GM19351 (cell line): ENCODE results near the gene BROX.
A peak's percentile ranks its signal among the peaks of the same experiment; 100 is the strongest.
"Not testable (repeated sequence)": the region's sequence is repeated elsewhere in the genome, so short reads cannot be mapped to it uniquely, and the experiment has no call there.

Experiments
- ATAC-seq: cut with Tn5 transposase; IDR thresholded peaks from one replicate; pipeline ENCODE4 v1.9.1; 2021; ENCODE audit warnings: mild to moderate bottlenecking, moderate library complexity; ENCODE audit not compliant: unreplicated experiment

Gene BROX

DNA sequence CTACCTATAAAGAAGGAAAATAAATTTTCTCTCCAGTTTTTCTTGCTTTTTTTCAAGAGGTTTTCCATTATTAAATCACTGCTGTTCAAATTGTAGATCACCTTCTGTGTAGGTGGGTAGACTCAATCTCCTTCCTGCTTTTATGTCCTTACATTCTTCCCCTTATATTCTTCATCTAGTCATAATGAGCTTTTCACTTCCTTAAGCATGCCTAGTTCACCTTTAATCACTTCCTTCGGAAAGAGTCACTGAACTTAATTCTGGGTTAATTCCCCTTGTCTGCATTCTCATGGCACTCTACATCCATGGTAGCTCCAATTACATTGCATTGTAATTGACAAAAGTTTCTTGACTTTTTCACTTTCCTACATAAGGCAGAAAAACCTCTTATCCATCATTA, 18.5 kb downstream of the BROX start:
- ATAC-seq, result no peak

- peak; percentile 98 for ATAC-seq
Measured at GRCh38 chr1:222732216-222733159, 20.1 kb downstream of the BROX start.

- ATAC-seq, result no peak
Measured at GRCh38 chr1:222734740-222735139, 22.4 kb downstream of the BROX start.

DNA sequence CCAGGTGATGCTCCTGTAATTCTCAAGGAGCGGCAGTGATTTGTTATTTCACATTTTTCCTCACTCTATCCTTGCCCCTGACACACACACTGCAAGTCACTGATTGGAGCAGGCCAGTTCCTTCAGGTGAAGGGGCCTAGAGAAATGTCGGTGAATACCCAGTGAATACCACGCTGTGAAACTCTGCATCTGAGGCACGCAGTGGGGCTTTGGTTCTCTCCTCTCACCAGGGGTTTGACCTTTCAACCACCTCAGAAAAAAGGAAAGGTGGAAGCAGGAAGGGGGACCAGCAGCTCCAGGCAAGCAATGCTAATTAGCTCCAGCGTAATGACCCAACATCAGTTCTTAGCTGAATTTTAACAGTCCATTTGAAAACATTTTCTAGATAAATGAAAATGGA, 24.1 kb downstream of the BROX start:
- ATAC-seq, result no peak

- no peak for ATAC-seq
Measured at GRCh38 chr1:222736972-222737371, 24.6 kb downstream of the BROX start, which contains the start of gene FAM177B. Gene FAM177B (plus strand): TSS chr1:222737202. CDS start chr1:222746546, 9,344 bp downstream.

GRCh38 chr1:222739465-222739864, 27.1 kb downstream of the BROX start:
- no peak for ATAC-seq

DNA sequence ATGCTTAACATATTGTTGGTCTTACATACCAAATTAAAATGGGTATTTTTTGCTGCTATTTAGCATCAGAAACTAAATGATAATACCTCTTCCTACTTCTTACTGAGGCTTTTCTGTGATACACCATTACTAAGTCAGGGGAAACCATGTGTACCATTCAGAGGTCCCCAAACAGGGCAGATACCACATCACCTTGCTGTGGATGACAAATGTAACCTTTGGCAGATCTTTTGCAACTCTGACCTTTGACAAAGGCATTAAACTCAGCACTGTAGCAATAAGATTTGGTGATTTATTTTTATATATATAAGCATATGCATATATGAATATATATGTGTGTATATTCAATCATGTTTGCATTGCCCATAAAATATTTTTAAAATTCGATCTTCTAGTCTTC, 27.6 kb downstream of the BROX start:
- ATAC-seq, result no peak

DNA sequence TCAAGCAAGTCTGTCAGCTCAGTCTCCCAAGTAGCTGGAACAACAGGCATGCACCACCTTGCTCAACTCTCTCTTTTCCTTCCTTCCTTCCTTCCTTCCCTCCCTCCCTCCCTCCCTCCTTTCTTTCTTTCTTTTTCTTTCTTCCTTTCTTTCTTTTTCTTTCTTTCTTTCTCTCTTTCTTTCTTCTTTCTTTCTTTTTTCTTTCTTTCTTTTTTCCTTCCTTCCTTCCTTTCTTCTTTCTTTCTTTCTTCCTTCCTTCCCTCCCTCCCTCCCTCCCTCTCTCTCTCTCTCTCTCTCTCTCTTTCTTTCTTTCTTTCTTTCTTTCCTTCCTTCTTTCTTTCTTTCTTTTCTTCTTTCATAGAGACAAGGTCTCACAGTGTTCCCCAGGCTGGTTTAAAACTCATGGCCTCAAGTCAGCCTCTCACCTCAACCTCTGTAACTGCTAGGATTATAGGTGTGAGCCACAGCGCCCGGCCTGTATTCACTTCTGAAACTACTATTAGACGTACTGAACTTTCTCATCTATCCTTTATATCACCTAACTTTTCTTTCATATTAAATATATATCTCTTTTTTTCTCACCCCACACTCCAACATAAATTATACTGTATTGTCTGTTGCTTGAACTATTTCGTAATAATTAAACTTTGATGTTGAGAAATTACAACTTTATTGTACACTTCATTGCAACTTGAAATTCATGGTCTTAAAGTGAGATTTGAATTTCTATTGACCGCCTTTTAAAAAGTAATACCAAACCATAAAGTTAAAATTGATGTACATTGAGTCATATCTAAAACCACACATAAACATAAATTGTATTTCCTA, 29.5 kb downstream of the BROX start:
- ATAC-seq, result not testable (repeated sequence)

GRCh38 chr1:222749927-222750326, 37.6 kb downstream of the BROX start:
- ATAC-seq, result no peak

DNA sequence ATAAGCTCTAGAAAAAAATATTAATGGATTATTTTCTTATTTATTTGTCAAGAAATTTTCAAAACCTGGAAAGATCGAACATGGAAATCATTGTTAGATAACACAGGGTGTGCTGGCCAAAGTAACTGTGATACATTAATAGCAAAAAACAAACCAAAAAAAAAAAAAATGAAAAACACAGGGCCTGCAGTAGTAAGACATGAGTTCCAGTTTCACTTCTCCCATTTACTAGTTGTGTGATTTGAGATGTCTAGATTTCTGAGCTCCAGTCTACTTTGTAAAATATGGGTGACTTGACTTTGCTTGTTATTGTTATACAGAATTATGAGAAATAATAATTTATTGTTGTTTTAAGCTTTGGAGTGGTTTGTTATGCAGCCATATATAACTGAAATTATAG, 38.3 kb downstream of the BROX start:
- ATAC-seq, result peak; percentile 95

DNA sequence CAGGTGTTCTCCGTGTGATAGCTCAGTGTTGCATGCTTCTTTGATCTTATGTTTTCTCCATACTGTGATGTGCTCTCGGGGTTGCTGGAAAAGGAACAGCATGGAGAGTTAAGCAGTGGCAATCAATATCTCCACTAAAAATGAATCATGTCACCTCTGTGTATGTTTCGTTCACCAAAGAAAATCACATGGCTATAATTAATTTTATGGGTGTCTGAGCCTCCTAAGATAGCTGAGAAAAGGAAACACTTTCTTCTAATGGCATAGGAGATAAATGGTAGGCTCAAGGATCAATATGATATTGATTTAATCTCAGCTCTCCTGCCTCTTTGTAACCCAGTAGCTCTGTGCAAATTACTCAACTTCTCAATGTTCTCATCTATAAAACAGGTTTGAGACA, 38.9 kb downstream of the BROX start:
- ATAC-seq, result no peak

- no peak for ATAC-seq
Measured at GRCh38 chr1:222754366-222755139, 42.2 kb downstream of the BROX start.

DNA sequence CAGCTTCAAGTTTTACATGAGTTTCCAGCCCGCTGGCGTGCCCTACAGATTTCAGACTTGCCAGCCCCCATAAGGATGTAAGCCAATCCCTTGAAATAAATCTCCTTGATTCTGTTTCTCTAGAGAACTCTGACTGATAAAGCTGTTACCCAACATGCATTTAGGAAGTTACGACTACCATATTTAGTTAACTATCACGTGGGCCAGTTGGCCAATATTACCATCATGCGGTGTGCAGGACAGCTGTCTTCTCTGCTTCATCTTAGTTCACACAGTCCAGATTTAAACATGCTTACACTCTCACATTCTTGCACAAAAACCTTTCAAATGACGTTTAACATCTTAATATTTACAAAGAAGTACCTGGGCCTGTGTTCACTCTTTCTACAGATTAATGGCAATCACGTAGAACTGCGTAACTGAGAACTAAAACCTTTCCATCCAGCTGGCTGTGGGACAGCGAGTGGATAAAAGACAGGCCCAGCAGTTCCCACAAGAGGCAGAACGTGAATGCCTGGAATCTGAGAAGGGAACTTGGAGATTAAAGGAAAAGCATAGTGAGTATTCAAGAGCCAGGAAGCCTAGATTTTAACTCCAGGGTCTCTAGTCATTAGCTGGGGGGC, 45.4 kb downstream of the BROX start:
- ATAC-seq, result no peak

GRCh38 chr1:222759451-222760035, 47.2 kb downstream of the BROX start:
- no peak for ATAC-seq

- no peak for ATAC-seq
Measured at GRCh38 chr1:222761083-222761482, 48.7 kb downstream of the BROX start.

- ATAC-seq, result not testable (repeated sequence)
Measured at GRCh38 chr1:222762178-222762577, 49.8 kb downstream of the BROX start.

DNA sequence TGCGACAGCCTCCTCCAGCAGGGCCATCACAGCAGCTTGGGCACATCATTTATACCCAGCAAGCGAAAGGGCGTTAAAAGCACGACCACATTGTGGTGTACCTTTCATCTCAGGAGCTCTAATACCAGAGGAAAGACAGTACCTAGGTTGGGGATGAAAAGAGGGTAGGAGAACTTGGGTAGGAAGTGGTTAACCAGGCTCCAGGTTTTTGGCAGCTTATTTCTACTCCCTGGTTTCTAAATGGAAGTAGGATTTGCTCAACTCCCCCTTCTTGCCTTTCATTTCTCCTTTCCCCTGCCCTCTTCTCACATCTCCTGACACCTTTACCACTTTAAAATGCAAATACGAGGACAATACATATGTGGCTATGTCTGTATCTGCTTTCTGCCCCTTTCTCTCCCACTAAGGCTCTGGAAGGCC, 54.8 kb downstream of the BROX start:
- no peak for ATAC-seq

GRCh38 chr1:222768592-222768991, 56.2 kb downstream of the BROX start:
- ATAC-seq, result no peak

DNA sequence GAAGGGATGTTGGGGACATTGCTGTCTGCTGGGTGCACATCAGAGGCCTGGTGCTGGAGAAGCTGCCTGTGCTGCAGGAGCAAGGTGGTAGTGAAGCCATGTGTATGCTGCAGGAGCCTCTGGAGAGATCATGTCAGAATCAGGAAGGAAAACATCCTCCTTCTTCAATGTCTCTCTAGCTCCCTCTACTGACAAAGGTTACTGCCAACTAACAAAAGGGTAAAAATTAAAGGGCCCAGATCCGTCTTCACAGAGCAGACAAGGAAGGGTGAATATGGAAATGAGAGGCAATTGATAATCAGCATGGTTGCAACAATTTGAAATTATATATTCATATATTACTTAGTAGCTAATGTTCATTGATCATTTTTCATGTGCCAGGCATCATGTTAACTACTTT, 56.8 kb downstream of the BROX start:
- ATAC-seq, result no peak

GRCh38 chr1:222769971-222770620, 57.7 kb downstream of the BROX start:
- ATAC-seq, result no peak
